Stomach (tissue), 9 donors: ENCODE measurements around the gene LCN2. TPM values are rescaled to one million over a fixed set of nuclear protein-coding genes. Genes with fewer than 3 reads are reported as not detected.

Experiments used
- DNase-seq, 2 donors: peaks; one replicate each; pipeline versions ENCODE4 v3.0.0 to v3.0.0-alpha.2; 2013 to 2019
- H3K27ac ChIP-seq, 5 donors: fragments of 200-600 bp in 4 of 5; sonication (generic) in 4 of 5; one replicate each; pipeline ENCODE4 v1.5.1; 2013 to 2019; ENCODE audit warnings: mild to moderate bottlenecking in 1 of 5, moderate library complexity in 1 of 5
- H3K27me3 ChIP-seq, 3 donors: fragments of 200-600 bp; sonication (generic); one replicate each; pipeline ENCODE4 v1.5.1; 2017 to 2019; ENCODE audit warnings: mixed run types in 1 of 3
- H3K36me3 ChIP-seq, 4 donors: fragments of 200-600 bp; sonication (generic); 1 replicate in 3 of 4; 2 replicates in 1 of 4; pipeline ENCODE4 v1.5.1; 2016 to 2019
- H3K4me1 ChIP-seq, 4 donors: fragments of 200-600 bp; sonication (generic); one replicate each; pipeline ENCODE4 v1.5.1; 2016 to 2019
- H3K4me3 ChIP-seq, 4 donors: fragments of 200-600 bp; sonication (generic) in 3 of 4; one replicate each; pipeline ENCODE4 v1.5.1; 2016 to 2019; ENCODE audit warnings: mild to moderate bottlenecking in 1 of 4
- H3K9me3 ChIP-seq, 4 donors: fragments of 200-600 bp; sonication (generic); one replicate each; pipeline ENCODE4 v1.5.1; 2016 to 2019
- CTCF ChIP-seq, 7 experiments: fragments of 450-650 bp in 4 of 7; fragments of 200-600 bp in 3 of 7; sonication (generic) in 3 of 7; IDR thresholded peaks; one replicate each; pipeline ENCODE4 v1.5.1; 2016 to 2019; ENCODE audit warnings: antibody characterized with exemption in 7 of 7, control low read depth in 2 of 7, mild to moderate bottlenecking in 1 of 7
- EP300 ChIP-seq: sonication (generic); formaldehyde crosslinking; IDR thresholded peaks from one replicate; pipeline ENCODE4 v1.6.1; 2017; ENCODE audit warnings: antibody characterized with exemption
- POLR2A ChIP-seq, 4 donors: fragments of 450-650 bp; IDR thresholded peaks; one replicate each; pipeline ENCODE4 v1.6.1; 2016; ENCODE audit warnings: antibody characterized with exemption in 4 of 4, control low read depth in 2 of 4, mild to moderate bottlenecking in 1 of 4, moderate library complexity in 1 of 4
- POLR2AphosphoS5 ChIP-seq, 3 donors: sonication (generic); formaldehyde crosslinking; IDR thresholded peaks; one replicate each; pipeline ENCODE4 v1.6.1; 2016; ENCODE audit warnings: antibody characterized with exemption in 3 of 3
- WGBS, 5 donors: extraction: QIAGEN DNeasy Blood & Tissue Kit in 3 of 5; methylation state at CpG; one replicate each; pipeline versions ENCODE4 v1.1.5 to v1.1.7; 2013 to 2018; 5-methylcytosine and 5-hydroxymethylcytosine counted together
- intact Hi-C: fragments of 100-400 bp; cut with DNase I; formaldehyde crosslinking; loops from one replicate; pipeline ENCODE4 v1.15.1; 2023; ENCODE audit warnings: low total_unique reads
- polyA plus RNA-seq, 3 donors: library from polyadenylated mRNA; stranded (reverse); fragments of 200-250 nt; gene quantifications; one replicate each; pipeline ENCODE4 v1.2.3, GENCODE V29; 2013
- total RNA-seq, 5 donors: library from RNA; depleted of rRNA; stranded (reverse); fragments of >200 nt; gene quantifications; one replicate each; pipeline versions ENCODE4 v1.1.0 to v1.2.3, GENCODE V29; 2014 to 2016
- donor health status: healthy with polysubstance abuse.
- donor health status: Bipolar disorder and iron deficiency.
- donor health status: healthy.

LCN2 gene
- total and polyA plus RNA-seq, 8 donors, result 10.8 to 922 (median 383) TPM; not detected in 1

GRCh38 chr9:128174062-128174461 is 24.8 kb downstream of the LCN2 start:
- TF ChIP-seq EP300, result no peak
- no peak for TF ChIP-seq POLR2AphosphoS5 (IDR thresholded peaks at IDR 0.05)
- no peak for TF ChIP-seq POLR2A (IDR thresholded peaks at IDR 0.05)
- no peak for TF ChIP-seq CTCF (IDR thresholded peaks at IDR 0.05)
- Histone ChIP-seq H3K27me3 (no peaks in the 10 kb centered on the region), H3K4me3 (no peak overlapping the region), H3K36me3 (peaks cover 44 to 99% (median 81%) of the 10 kb centered on the region in 4 donors), H3K27ac (no peak overlapping the region), H3K4me1 (peaks cover 0 to 9% (median 0%) of the 10 kb centered on the region in 4 donors), H3K9me3 (no peaks in the 10 kb centered on the region)
- no peak for DNase-seq
- WGBS, 5 donors, result 73 to 100% (median 91%) methylated on average over 4 of the region's 4 CpGs
- intact Hi-C loops, result no loop called here

DNA sequence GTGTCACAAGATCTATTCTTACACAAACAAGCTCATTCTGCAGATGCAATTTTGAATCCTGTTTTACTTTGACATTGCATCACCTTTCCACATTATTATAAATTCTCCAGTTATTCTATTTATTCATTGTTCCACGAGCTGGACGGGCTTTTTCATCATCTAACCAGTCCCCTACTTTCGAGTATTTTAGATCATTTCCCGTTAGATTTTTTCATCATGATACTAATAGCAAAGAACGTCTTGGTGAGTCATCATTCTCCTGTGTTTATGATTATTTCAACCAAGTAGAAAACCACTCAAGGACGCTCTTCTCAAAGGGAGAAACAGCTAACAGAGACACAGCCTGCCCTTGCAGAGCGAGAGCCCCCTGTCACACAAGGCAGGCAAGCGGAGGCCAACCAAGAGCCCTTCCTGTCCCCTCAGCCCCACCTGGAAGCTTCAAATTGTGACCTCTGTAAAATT is 25.9 kb downstream of the LCN2 start:
- Histone ChIP-seq H3K9me3 (no peaks in the 10 kb centered on the region), H3K27ac (peak overlapping the region in 2 of 5 donors; percentile 8 to 43), H3K4me3 (no peak overlapping the region), H3K4me1 (peaks cover 0 to 9% (median 0%) of the 10 kb centered on the region in 4 donors), H3K36me3 (peaks cover 44 to 99% (median 81%) of the 10 kb centered on the region in 4 donors), H3K27me3 (no peaks in the 10 kb centered on the region)
- no peak for DNase-seq
- no peak for TF ChIP-seq POLR2AphosphoS5 (IDR thresholded peaks at IDR 0.05)
- TF ChIP-seq POLR2A (IDR thresholded peaks at IDR 0.05), result no peak
- no peak for TF ChIP-seq CTCF (IDR thresholded peaks at IDR 0.05)
- TF ChIP-seq EP300, result no peak
- intact Hi-C loops, result no loop called here
- WGBS, 5 donors, result 66 to 84% (median 81%) methylated on average over 8 of the region's 8 CpGs

GRCh38 chr9:128175726-128176125 is 26.5 kb downstream of the LCN2 start:
- H3K9me3 ChIP-seq, result no peaks in the 10 kb centered on the region
- TF ChIP-seq POLR2A (IDR thresholded peaks at IDR 0.05) (no peak), CTCF (IDR thresholded peaks at IDR 0.05) (no peak), EP300 (no peak), POLR2AphosphoS5 (IDR thresholded peaks at IDR 0.05) (no peak)
- DNase-seq, result no peak
- H3K27me3 ChIP-seq, result no peaks in the 10 kb centered on the region
- H3K27ac ChIP-seq, result peak overlapping the region in 1 of 5 donors; percentile 43
- peaks cover 47 to 99% (median 82%) of the 10 kb centered on the region in 4 donors for H3K36me3 ChIP-seq
- H3K4me1 ChIP-seq, result peaks cover 0 to 9% (median 0%) of the 10 kb centered on the region in 4 donors
- WGBS, 5 donors, result 86 to 100% (median 93%) methylated on average over 1 to 2 of the region's 2 CpGs
- no peak overlapping the region for H3K4me3 ChIP-seq
- intact Hi-C loops, result no loop called here

DNA sequence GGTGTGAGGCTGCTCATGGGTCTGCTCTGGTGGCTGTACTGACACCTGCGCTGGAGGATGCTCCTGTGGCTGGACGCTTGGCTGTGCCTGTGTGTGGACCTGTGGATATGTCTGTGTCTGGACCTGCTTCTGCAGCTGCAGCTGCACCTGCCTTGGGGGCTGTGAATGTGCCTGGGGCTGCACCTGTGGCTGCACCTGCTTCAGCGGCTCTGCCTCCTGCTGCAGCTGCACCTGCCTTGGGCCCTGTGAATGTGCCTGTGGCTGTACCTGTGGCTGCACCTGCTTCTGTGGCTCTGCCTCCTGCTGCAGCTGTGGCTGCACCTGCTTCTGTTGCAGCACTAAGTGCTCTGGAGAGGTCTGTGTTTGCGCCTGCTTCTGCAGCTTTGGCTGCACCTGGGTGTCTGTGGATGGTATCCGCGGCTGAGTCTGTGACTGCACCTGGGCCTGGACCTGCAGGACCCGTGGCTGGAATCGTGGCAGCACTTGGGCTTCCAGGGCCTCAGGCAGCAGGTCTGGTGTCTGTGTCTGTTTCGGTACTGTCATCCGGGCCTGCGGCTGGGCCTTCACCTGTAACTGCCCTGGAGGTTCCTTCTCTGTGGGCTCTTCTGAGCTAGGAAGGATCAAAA is 29.7 kb downstream of the LCN2 start:
- Histone ChIP-seq H3K27ac (no peak overlapping the region), H3K27me3 (no peaks in the 10 kb centered on the region), H3K4me3 (no peak overlapping the region), H3K4me1 (peaks cover 0 to 9% (median 0%) of the 10 kb centered on the region in 4 donors), H3K9me3 (no peaks in the 10 kb centered on the region), H3K36me3 (peaks cover 54 to 90% (median 89%) of the 10 kb centered on the region in 4 donors)
- intact Hi-C loops, result no loop called here
- no peak for DNase-seq
- 98 to 100% (median 99%) methylated on average over 3 to 11 of the region's 11 CpGs for WGBS, 5 donors
- no peak for TF ChIP-seq POLR2AphosphoS5 (IDR thresholded peaks at IDR 0.05)
- TF ChIP-seq POLR2A (IDR thresholded peaks at IDR 0.05), result no peak
- no peak for TF ChIP-seq CTCF (IDR thresholded peaks at IDR 0.05)
- no peak for TF ChIP-seq EP300
